K562 treated with DMSO at 1 percent for 48 hours (cell line): ENCODE measurements around the gene CD22. TPM values are rescaled to one million over a fixed set of nuclear protein-coding genes. Genes with fewer than 3 reads are reported as not detected.

Experiments used
- total RNA-seq: library from RNA; unstranded; fragments of 300-600 nt; gene quantifications from 2 replicates; pipeline ENCODE4 v1.2.3, GENCODE V29; 2022; ENCODE audit warnings: low replicate concordance; ENCODE audit errors: extremely low read depth

Gene CD22
- total RNA-seq = not detected in 2 replicates

GRCh38 chr19:35328851-35329285 is at the start of gene CD22:
TSS of gene CD22 (plus strand) at chr19:35329187. CDS start at chr19:35332041, 2,854 bp downstream.

GRCh38 chr19:35291916-35292315 is 37.1 kb upstream of the CD22 start, which contains the start of gene MAG:
TSS of gene MAG (plus strand) at chr19:35292161. CDS start at chr19:35295409, 3,248 bp downstream.

GRCh38 chr19:35347171-35347929 is 18.4 kb downstream of the CD22 start, which contains the start of gene FFAR1:
TSS of gene FFAR1 (plus strand) at chr19:35347902. CDS start at chr19:35351552, 3,650 bp downstream.

GRCh38 chr19:35357867-35358573 is 29.0 kb downstream of the CD22 start, which contains the start of gene FFAR3:
TSS of gene FFAR3 (plus strand) at chr19:35358460. CDS start at chr19:35358891, 431 bp downstream.

GRCh38 chr19:35370722-35371121 is 41.7 kb downstream of the CD22 start, which contains the start of gene GPR42:
TSS of gene GPR42 (plus strand) at chr19:35371068. CDS start at chr19:35371360, 292 bp downstream.

Other genes starting within 250 kb of the CD22 start
- not detected in 2 replicates for gene FXYD3, start 213.4 kb upstream of the CD22 start, total RNA-seq
- gene LGI4, start 194.1 kb upstream of the CD22 start, total RNA-seq = not detected in 2 replicates
- gene FXYD1, start 190.4 kb upstream of the CD22 start, total RNA-seq = not detected in 2 replicates
- not detected in 2 replicates for gene FXYD7, start 185.9 kb upstream of the CD22 start, total RNA-seq
- 359 TPM in 1 of 2 replicates, not detected in the other for gene FXYD5, start 174.5 kb upstream of the CD22 start, total RNA-seq
- not detected in 2 replicates for gene FAM187B, start 100.4 kb upstream of the CD22 start, total RNA-seq
- gene LSR, start 80.2 kb upstream of the CD22 start, total RNA-seq = not detected in 2 replicates
- not detected in 2 replicates for gene USF2, start 60.2 kb upstream of the CD22 start, total RNA-seq
- not detected in 2 replicates for gene HAMP, start 46.7 kb upstream of the CD22 start, total RNA-seq
- gene MAG, start 37.0 kb upstream of the CD22 start, total RNA-seq = not detected in 2 replicates
- gene FFAR1, start 18.7 kb downstream of the CD22 start, total RNA-seq = not detected in 2 replicates
- gene FFAR3, start 29.3 kb downstream of the CD22 start, total RNA-seq = not detected in 2 replicates
- not detected in 2 replicates for gene GPR42, start 41.9 kb downstream of the CD22 start, total RNA-seq
- gene FFAR2, start 119.1 kb downstream of the CD22 start, total RNA-seq = not detected in 2 replicates
- gene KRTDAP, start 161.3 kb downstream of the CD22 start, total RNA-seq = not detected in 2 replicates
- not detected in 2 replicates for gene DMKN, start 184.5 kb downstream of the CD22 start, total RNA-seq
- not detected in 2 replicates for gene SBSN, start 199.1 kb downstream of the CD22 start, total RNA-seq
- gene GAPDHS, start 204.3 kb downstream of the CD22 start, total RNA-seq = not detected in 2 replicates
- not detected in 2 replicates for gene TMEM147, start 216.4 kb downstream of the CD22 start, total RNA-seq
- gene ATP4A, start 234.5 kb downstream of the CD22 start, total RNA-seq = not detected in 2 replicates